NT2/D1 (cell line): Measurements from ENCODE around the gene FLRT1.

Experiments
- YY1 ChIP-seq: IDR thresholded peaks from 2 replicates; pipeline ENCODE4 v1.6.1; 2011; ENCODE audit not compliant: insufficient read length, insufficient read depth
- ZNF274 ChIP-seq: IDR thresholded peaks from 2 replicates; pipeline ENCODE4 v1.6.1; 2011; ENCODE audit warnings: mild to moderate bottlenecking, low read depth, low read length

- TF ChIP-seq YY1, result no peak
- TF ChIP-seq ZNF274, result no peak
Observed at GRCh38 chr11:64040684-64041322, 5.1 kb downstream of the FLRT1 start.
